Measurements from ENCODE around the gene LHFPL6. TPM values are rescaled to one million over a fixed set of nuclear protein-coding genes. Genes with fewer than 3 reads are reported as not detected.

LHFPL6 gene
- total RNA-seq, 3 donors from 2014 or later (not counting 1 experiment from before 2014, with no cell fraction given) = not detected

DNA sequence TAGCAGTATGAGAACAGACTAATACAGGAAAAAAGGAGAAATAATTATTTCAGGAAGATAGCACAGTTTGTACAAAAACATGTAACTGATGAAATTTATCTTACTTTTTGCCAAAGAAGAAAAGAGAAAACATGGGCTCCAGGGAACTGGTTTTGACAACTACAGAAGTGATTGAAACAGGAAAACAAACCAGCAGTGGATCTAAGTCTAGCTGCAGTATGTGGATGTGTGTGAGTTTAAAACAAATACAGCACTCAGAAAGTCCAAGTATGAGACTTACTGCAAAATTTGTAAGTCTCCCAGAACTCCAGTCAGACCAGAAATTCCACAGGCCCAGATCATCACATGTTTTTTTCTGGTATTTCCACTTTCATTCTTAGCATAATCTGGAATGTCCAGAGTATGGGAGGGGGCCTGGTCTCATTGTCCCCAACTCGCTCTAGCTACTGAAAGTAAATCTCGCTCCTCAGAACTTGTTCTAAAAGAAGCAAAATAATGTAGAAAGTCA lies 305.3 kb downstream of the LHFPL6 start:
- Mint-ChIP-seq H3K36me3 (no peaks in the 10 kb centered on the region), H3K4me3 (no peak overlapping the region)
- intact Hi-C loops (cut with micrococcal nuclease) = no loop called here

GRCh38 chr13:39297023-39297422 lies 306.0 kb downstream of the LHFPL6 start:
- Histone ChIP-seq H3K36me3 (ENCODE audit: control insufficient read depth, insufficient read depth, low read length) (no peaks in the 10 kb centered on the region), H3K4me3 (ENCODE audit: low read length) (no peak overlapping the region), H3K4me1 (ENCODE audit: control insufficient read depth, insufficient read depth, low read length) (no peaks in the 10 kb centered on the region), H3K27me3 (ENCODE audit: control insufficient read depth, insufficient read depth, low read length) (no peaks in the 10 kb centered on the region), H3K27ac (ENCODE audit: low read length) (no peak overlapping the region), H3K9me3 (ENCODE audit: control insufficient read depth, insufficient read depth, low read length) (peaks cover 9% of the 10 kb centered on the region)
- Mint-ChIP-seq H3K4me3 (no peak overlapping the region), H3K4me1 (no peaks in the 10 kb centered on the region), H3K9me3 (peaks cover 7 to 14% of the 10 kb centered on the region in 2 donors), H3K27me3 (ENCODE audit: low read depth in 2 of 2) (no peaks in the 10 kb centered on the region), H3K36me3 (no peaks in the 10 kb centered on the region), H3K27ac (no peak overlapping the region)
- DNase-seq (no peak), ATAC-seq (no peak)
- intact Hi-C loops (cut with micrococcal nuclease) = no loop called here
- no peak for TF ChIP-seq CTCF (IDR thresholded peaks at IDR 0.05)
- WGBS (ENCODE audit: insufficient coverage) = 100% methylated on average over 1 of the region's 1 CpG

More for the DNA sequence above, 305.3 kb downstream of the LHFPL6 start:
- peaks cover 2 to 11% of the 10 kb centered on the region in 2 donors for H3K9me3 Mint-ChIP-seq
- Histone ChIP-seq H3K27ac (ENCODE audit: low read length) (no peak overlapping the region), H3K36me3 (ENCODE audit: control insufficient read depth, insufficient read depth, low read length) (no peaks in the 10 kb centered on the region), H3K4me3 (ENCODE audit: low read length) (no peak overlapping the region), H3K9me3 (ENCODE audit: control insufficient read depth, insufficient read depth, low read length) (peaks cover 9% of the 10 kb centered on the region), H3K27me3 (ENCODE audit: control insufficient read depth, insufficient read depth, low read length) (no peaks in the 10 kb centered on the region), H3K4me1 (ENCODE audit: control insufficient read depth, insufficient read depth, low read length) (no peaks in the 10 kb centered on the region)
- TF ChIP-seq CTCF (IDR thresholded peaks at IDR 0.05) = no peak
- no peaks in the 10 kb centered on the region for H3K4me1 Mint-ChIP-seq
- H3K27me3 Mint-ChIP-seq (ENCODE audit: low read depth in 2 of 2) = no peaks in the 10 kb centered on the region
- WGBS (ENCODE audit: insufficient coverage) = 0% methylated on average over 1 of the region's 2 CpGs
- no peak overlapping the region for H3K27ac Mint-ChIP-seq
- ATAC-seq (no peak), DNase-seq (no peak)

- peaks cover 7 to 13% of the 10 kb centered on the region in 2 donors for H3K9me3 Mint-ChIP-seq
- H3K4me1 ChIP-seq (ENCODE audit: control insufficient read depth, insufficient read depth, low read length) = no peaks in the 10 kb centered on the region
- no peaks in the 10 kb centered on the region for H3K27me3 Mint-ChIP-seq (ENCODE audit: low read depth in 2 of 2)
- ATAC-seq (no peak), DNase-seq (no peak)
- no peaks in the 10 kb centered on the region for H3K36me3 ChIP-seq (ENCODE audit: control insufficient read depth, insufficient read depth, low read length)
- intact Hi-C loops (cut with micrococcal nuclease) = no loop called here
- H3K27ac Mint-ChIP-seq = no peak overlapping the region
- TF ChIP-seq CTCF (IDR thresholded peaks at IDR 0.05) = no peak
- no peaks in the 10 kb centered on the region for H3K36me3 Mint-ChIP-seq
- H3K4me1 Mint-ChIP-seq = no peaks in the 10 kb centered on the region
- no peak overlapping the region for H3K4me3 ChIP-seq (ENCODE audit: low read length)
- no peaks in the 10 kb centered on the region for H3K27me3 ChIP-seq (ENCODE audit: control insufficient read depth, insufficient read depth, low read length)
- no peak overlapping the region for H3K27ac ChIP-seq (ENCODE audit: low read length)
- peaks cover 9% of the 10 kb centered on the region for H3K9me3 ChIP-seq (ENCODE audit: control insufficient read depth, insufficient read depth, low read length)
- H3K4me3 Mint-ChIP-seq = no peak overlapping the region
- WGBS (ENCODE audit: insufficient coverage) = 29% methylated on average over 2 of the region's 2 CpGs
Observed at GRCh38 chr13:39296193-39296592, 306.8 kb downstream of the LHFPL6 start.

Other genes with a start within 250 kb of the LHFPL6 start
- 10 to 100 TPM; 30.2 to 36.0 (median 32.3) TPM for gene COG6, start 52.5 kb upstream of the LHFPL6 start, total RNA-seq

All from natural killer cell (primary cell).